Esophagus muscularis mucosa (tissue), 4 donors: Measurements from ENCODE around the gene PLG.

Source experiments
- CTCF ChIP-seq, 3 experiments: fragments of 200-600 bp in 2 of 3; fragments of 450-650 bp in 1 of 3; sonication (generic) in 2 of 3; IDR thresholded peaks; one replicate each; pipeline ENCODE4 v1.5.1; 2017 to 2019; ENCODE audit warnings: antibody characterized with exemption in 3 of 3, mild to moderate bottlenecking in 2 of 3, moderate library complexity in 1 of 3
- EP300 ChIP-seq: sonication (generic); formaldehyde crosslinking; IDR thresholded peaks from one replicate; pipeline ENCODE4 v1.6.1; 2017; ENCODE audit warnings: antibody characterized with exemption
- POLR2A ChIP-seq: fragments of 450-650 bp; IDR thresholded peaks from one replicate; pipeline ENCODE4 v1.6.1; 2017; ENCODE audit warnings: antibody characterized with exemption, moderate library complexity, mild to moderate bottlenecking, low read depth
- POLR2AphosphoS5 ChIP-seq, 2 donors: sonication (generic); formaldehyde crosslinking; IDR thresholded peaks; one replicate each; pipeline ENCODE4 v1.6.1; 2017; ENCODE audit warnings: antibody characterized with exemption in 2 of 2

GRCh38 chr6:160766657-160766988, 64.6 kb downstream of the PLG start:
- TF ChIP-seq CTCF (IDR thresholded peaks at IDR 0.05), result no peak
- no peak for TF ChIP-seq POLR2A
- TF ChIP-seq POLR2AphosphoS5 (IDR thresholded peaks at IDR 0.05), result no peak
- no peak for TF ChIP-seq EP300
